MCF 10A (cell line): Measurements from ENCODE around the gene TDRD12. TPM values are rescaled to one million over a fixed set of nuclear protein-coding genes. Genes with fewer than 3 reads are reported as not detected.

Source experiments
- BruUV-seq: library from RNA; stranded (reverse); fragments of 400-500 nt; replicated peaks from 2 replicates; lab custom pipeline; 2021; lab: Mats Ljungman, UMichigan
- CTCF ChIA-PET: fragments of 300-600 bp; sonication (Branson Sonifier 250); formaldehyde crosslinking; extraction: SDS; loops from one replicate; lab custom pipeline; 2021; ENCODE audit warnings: antibody characterized with exemption, inconsistent platforms; lab: Yijun Ruan, JAX
- POLR2A ChIA-PET: fragments of 300-600, 350-650 bp; sonication (Branson Sonifier 250); formaldehyde crosslinking; extraction: SDS; loops from one replicate; lab custom pipeline; 2020; ENCODE audit warnings: antibody characterized with exemption, inconsistent platforms; lab: Yijun Ruan, JAX
- DNase-seq: peaks from one replicate; pipeline ENCODE4 v3.0.0-alpha.2; 2018; ENCODE audit not compliant: unreplicated experiment
- H3K27ac Mint-ChIP-seq: one replicate; pipeline ENCODE4 v1.8.0; 2022; ENCODE audit warnings: mild to moderate bottlenecking, low read depth, mixed read lengths; ENCODE audit not compliant: unreplicated experiment
- H3K27me3 Mint-ChIP-seq: one replicate; pipeline ENCODE4 v1.8.0; 2022; ENCODE audit warnings: mixed read lengths; ENCODE audit not compliant: insufficient read depth, unreplicated experiment
- H3K36me3 Mint-ChIP-seq: one replicate; pipeline ENCODE4 v1.8.0; 2022; ENCODE audit warnings: mild to moderate bottlenecking, moderate library complexity, mixed read lengths; ENCODE audit not compliant: insufficient read depth, unreplicated experiment
- H3K4me1 Mint-ChIP-seq: one replicate; pipeline ENCODE4 v1.8.0; 2022; ENCODE audit warnings: mixed read lengths; ENCODE audit not compliant: insufficient read depth, unreplicated experiment
- H3K4me3 Mint-ChIP-seq: one replicate; pipeline ENCODE4 v1.8.0; 2022; ENCODE audit warnings: mild to moderate bottlenecking, moderate library complexity, mixed read lengths; ENCODE audit not compliant: unreplicated experiment
- H3K9me3 Mint-ChIP-seq: one replicate; pipeline ENCODE4 v1.8.0; 2022; ENCODE audit warnings: mixed read lengths; ENCODE audit not compliant: unreplicated experiment
- CTCF ChIP-seq: fragments of 200-600 bp; IDR thresholded peaks from one replicate; pipeline ENCODE4 v1.8.0; 2022; ENCODE audit warnings: antibody characterized with exemption, mild to moderate bottlenecking; ENCODE audit not compliant: unreplicated experiment
- intact Hi-C: fragments of 100-400 bp; cut with micrococcal nuclease; formaldehyde crosslinking; loops from 2 replicates; pipeline ENCODE4 v1.14.1; 2022
- total RNA-seq: library from RNA; stranded (reverse); gene quantifications from 2 replicates; pipeline ENCODE4 v1.2.3, GENCODE V29; 2022

Gene TDRD12
- total RNA-seq, 1 experiment from 2014 or later, result 0.14 TPM

- Mint-ChIP-seq H3K27me3 (no peaks in the 10 kb centered on the region), H3K27ac (no peak overlapping the region), H3K4me1 (no peaks in the 10 kb centered on the region), H3K36me3 (no peaks in the 10 kb centered on the region), H3K4me3 (no peak overlapping the region), H3K9me3 (no peaks in the 10 kb centered on the region)
- no peak for DNase-seq
- CTCF ChIA-PET, result no interaction called here
- POLR2A ChIA-PET, result no interaction called here
- BruUV-seq, result no TSS peak
- intact Hi-C loops, result no loop called here
- TF ChIP-seq CTCF, result no peak
Observed at GRCh38 chr19:32861596-32861995, 142.0 kb downstream of the TDRD12 start.

- intact Hi-C loops, result no loop called here
- Mint-ChIP-seq H3K4me1 (no peaks in the 10 kb centered on the region), H3K27ac (no peak overlapping the region), H3K4me3 (no peak overlapping the region), H3K27me3 (no peaks in the 10 kb centered on the region), H3K9me3 (no peaks in the 10 kb centered on the region), H3K36me3 (no peaks in the 10 kb centered on the region)
- DNase-seq, result no peak
- ChIA-PET CTCF (interaction anchor here (0.5 kb wide), 1 partner anchor 82 kb away, joined by 3 read pairs; no protein-coding TSS in a partner anchor), POLR2A (no interaction called here)
- no TSS peak for BruUV-seq
- TF ChIP-seq CTCF, result no peak
Observed at GRCh38 chr19:32862173-32862572, 142.6 kb downstream of the TDRD12 start.

- BruUV-seq, result no TSS peak
- TF ChIP-seq CTCF, result no peak
Observed at GRCh38 chr19:32862741-32863140, 143.2 kb downstream of the TDRD12 start.

GRCh38 chr19:32863301-32863700 lies 143.7 kb downstream of the TDRD12 start:
- DNase-seq, result no peak
- POLR2A ChIA-PET, result no interaction called here
- H3K27ac Mint-ChIP-seq, result no peak overlapping the region
- no peaks in the 10 kb centered on the region for H3K4me1 Mint-ChIP-seq
- CTCF ChIA-PET, result no interaction called here
- peaks cover 7% of the 10 kb centered on the region for H3K36me3 Mint-ChIP-seq
- intact Hi-C loops, result no loop called here
- H3K9me3 Mint-ChIP-seq, result no peaks in the 10 kb centered on the region
- TF ChIP-seq CTCF, result no peak
- no peak overlapping the region for H3K4me3 Mint-ChIP-seq
- BruUV-seq, result no TSS peak
- no peaks in the 10 kb centered on the region for H3K27me3 Mint-ChIP-seq

More at GRCh38 chr19:32862741-32863140, 143.2 kb downstream of the TDRD12 start:
- Mint-ChIP-seq H3K27me3 (no peaks in the 10 kb centered on the region), H3K4me1 (no peaks in the 10 kb centered on the region), H3K4me3 (no peak overlapping the region), H3K27ac (no peak overlapping the region), H3K36me3 (peaks cover 2% of the 10 kb centered on the region), H3K9me3 (no peaks in the 10 kb centered on the region)
- ChIA-PET CTCF (no interaction called here), POLR2A (no interaction called here)
- intact Hi-C loops, result no loop called here
- no peak for DNase-seq
